GM12872 (cell line): ENCODE data around the gene GPR137B.

Experiments
- CTCF ChIP-seq: IDR thresholded peaks from 3 replicates; pipeline ENCODE4 v1.5.1; 2011; ENCODE audit warnings: low read depth, mild to moderate bottlenecking, low read length, moderate library complexity; ENCODE audit not compliant: insufficient read depth

Gene GPR137B

GRCh38 chr1:236148470-236148845, 6.1 kb downstream of the GPR137B start:
- TF ChIP-seq CTCF = no peak

- no peak for TF ChIP-seq CTCF
Measured at GRCh38 chr1:236149003-236149595, 6.8 kb downstream of the GPR137B start.

DNA sequence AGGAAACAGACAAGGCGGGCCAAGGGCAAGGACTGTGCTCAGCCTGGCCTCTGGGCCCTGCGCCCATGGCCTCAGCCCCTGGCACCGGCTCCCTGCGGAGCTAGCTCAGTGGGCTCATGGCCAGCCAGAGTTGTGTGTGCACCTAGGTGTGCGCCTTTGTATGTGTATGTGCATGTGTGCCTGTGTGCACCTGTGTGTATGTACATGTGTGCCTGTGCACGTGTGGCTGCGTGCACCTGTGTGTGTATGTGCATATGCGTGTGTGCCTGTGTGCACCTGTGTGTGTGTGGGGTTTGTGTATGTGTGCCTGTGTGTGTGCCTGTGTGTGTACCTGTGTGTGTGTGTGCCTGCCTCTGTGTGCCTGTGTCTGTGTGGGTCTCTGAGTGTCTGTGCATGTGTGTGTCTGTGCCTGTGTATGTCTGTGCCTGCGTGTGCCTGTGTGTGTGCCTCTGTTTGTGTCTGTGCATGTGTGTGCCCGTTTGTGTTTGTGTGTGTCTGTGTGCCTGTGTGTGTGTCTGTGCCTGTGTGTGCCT, 7.4 kb downstream of the GPR137B start:
- TF ChIP-seq CTCF = no peak

- TF ChIP-seq CTCF = no peak
Measured at GRCh38 chr1:236150311-236150955, 8.1 kb downstream of the GPR137B start.

- no peak for TF ChIP-seq CTCF
Measured at GRCh38 chr1:236150986-236151385, 8.6 kb downstream of the GPR137B start.

- TF ChIP-seq CTCF = no peak
Measured at GRCh38 chr1:236151739-236152424, 9.5 kb downstream of the GPR137B start.

GRCh38 chr1:236154126-236154525, 11.8 kb downstream of the GPR137B start:
- TF ChIP-seq CTCF = no peak
